ENCODE measurements around the gene SST. TPM values are rescaled to one million over a fixed set of nuclear protein-coding genes. Genes with fewer than 3 reads are reported as not detected.

The SST gene
- total RNA-seq, 1 experiment from 2014 or later: not detected

GRCh38 chr3:187623285-187623814 is 46.8 kb downstream of the SST start:
- ATAC-seq: no peak
- Histone ChIP-seq H3K9me3 (ENCODE audit: control insufficient read depth in 1 of 2, insufficient read depth in 1 of 2, low read depth in 1 of 2, low read length in 2 of 2) (no peaks in the 10 kb centered on the region), H3K27ac (ENCODE audit: low read depth, low read length) (no peak overlapping the region), H3K79me2 (ENCODE audit: insufficient read depth, low read length) (no peaks in the 10 kb centered on the region), H3K9me2 (ENCODE audit: insufficient read depth) (no peaks in the 10 kb centered on the region), H3K9ac (ENCODE audit: low read length) (no peak overlapping the region), H3K4me3 (replicated peaks in 1 of 2; ENCODE audit: low read depth in 1 of 2, low read length in 2 of 2) (no peak overlapping the region), H3K27me3 (ENCODE audit: insufficient read depth, low read length) (peaks cover 18% of the 10 kb centered on the region), H3K36me3 (ENCODE audit: control insufficient read depth in 1 of 2, insufficient read depth in 2 of 2, low read length in 2 of 2) (no peaks in the 10 kb centered on the region), H3K4me2 (ENCODE audit: low read length) (no peak overlapping the region), H4K20me1 (ENCODE audit: insufficient read depth) (no peaks in the 10 kb centered on the region), H3K4me1 (ENCODE audit: control insufficient read depth in 1 of 2, insufficient read depth in 2 of 2, low read length in 2 of 2) (no peaks in the 10 kb centered on the region), H2AFZ (ENCODE audit: low read depth, low read length, poor library complexity, severe bottlenecking) (no peak overlapping the region)
- TF ChIP-seq CEBPB (IDR thresholded peaks at IDR 0.05; ENCODE audit: low read depth): no peak
- TF ChIP-seq ZBTB33 (IDR thresholded peaks at IDR 0.05; ENCODE audit: extremely low read depth, insufficient replicate concordance, low read length): no peak
- TF ChIP-seq SIN3A (IDR thresholded peaks at IDR 0.05; ENCODE audit: low read depth): no peak
- no peak for TF ChIP-seq MAX (IDR thresholded peaks at IDR 0.05)
- TF ChIP-seq ATF3 (IDR thresholded peaks at IDR 0.05): no peak
- TF ChIP-seq REST (IDR thresholded peaks at IDR 0.05; ENCODE audit: low read depth): no peak
- TF ChIP-seq POLR2AphosphoS5 (IDR thresholded peaks at IDR 0.05; ENCODE audit: low read depth, low read length): no peak
- TF ChIP-seq CBX3 (IDR thresholded peaks at IDR 0.05; ENCODE audit: low read depth): no peak
- TF ChIP-seq YY1 (IDR thresholded peaks at IDR 0.05; ENCODE audit: extremely low read depth, insufficient replicate concordance, low read depth, low read length): no peak
- TF ChIP-seq ZNF274 (IDR thresholded peaks at IDR 0.05; ENCODE audit: low read depth, low read length): no peak
- TF ChIP-seq SP1 (IDR thresholded peaks at IDR 0.05; ENCODE audit: low read depth): no peak
- no peak for TF ChIP-seq RAD21 (IDR thresholded peaks at IDR 0.05; ENCODE audit: low read depth)
- no peak for TF ChIP-seq FOSL1 (IDR thresholded peaks at IDR 0.05; ENCODE audit: low read depth)
- no peak for TF ChIP-seq EZH2phosphoT487 (IDR thresholded peaks at IDR 0.05; ENCODE audit: borderline replicate concordance)
- no peak for TF ChIP-seq EZH2 (IDR thresholded peaks at IDR 0.05)
- intact Hi-C loops (cut with micrococcal nuclease): loop anchor here (5.0 kb wide), 1 partner anchor 44 kb away; no protein-coding TSS in a partner anchor
- DNase-seq (ENCODE audit: low read depth, low spot score): no peak
- ChIA-PET CTCF (no interaction called here), RAD21 (ENCODE audit: low non-redundant PET in 1 of 2, low total read pairs in 2 of 2, uncharacterized antibody in 2 of 2, unreplicated experiment in 2 of 2) (no interaction called here), POLR2A (no interaction called here)
- BruUV-seq (replicated peaks): no TSS peak
